ENCODE data around the gene NAT9.

NAT9 gene

GRCh38 chr17:74759941-74760340 lies 16.2 kb downstream of the NAT9 start:
- H3K4me3 ChIP-seq (ENCODE audit: low read depth, low read length), result no peak overlapping the region
- H2AFZ ChIP-seq (ENCODE audit: low read length, unreplicated experiment), result no peak overlapping the region
- H3K79me2 ChIP-seq (ENCODE audit: control insufficient read depth, insufficient read depth, low read length, unreplicated experiment), result no peaks in the 10 kb centered on the region
- no peak overlapping the region for H3K27ac ChIP-seq (ENCODE audit: low read depth, low read length)
- H3K27me3 ChIP-seq (ENCODE audit: insufficient read depth, low read length), result no peaks in the 10 kb centered on the region
- no peaks in the 10 kb centered on the region for H3K36me3 ChIP-seq (ENCODE audit: insufficient read depth, low read length)
- H3K4me1 ChIP-seq (ENCODE audit: control insufficient read depth, insufficient read depth, low read length, unreplicated experiment), result peaks cover 25% of the 10 kb centered on the region

- no peak overlapping the region for H3K27ac ChIP-seq (ENCODE audit: low read depth, low read length)
- H3K27me3 ChIP-seq (ENCODE audit: insufficient read depth, low read length), result no peaks in the 10 kb centered on the region
- no peak overlapping the region for H2AFZ ChIP-seq (ENCODE audit: low read length, unreplicated experiment)
- H3K4me3 ChIP-seq (ENCODE audit: low read depth, low read length), result no peak overlapping the region
- H3K36me3 ChIP-seq (ENCODE audit: insufficient read depth, low read length), result no peaks in the 10 kb centered on the region
- no peaks in the 10 kb centered on the region for H3K79me2 ChIP-seq (ENCODE audit: control insufficient read depth, insufficient read depth, low read length, unreplicated experiment)
- peaks cover 25% of the 10 kb centered on the region for H3K4me1 ChIP-seq (ENCODE audit: control insufficient read depth, insufficient read depth, low read length, unreplicated experiment)
These were observed 16.8 kb downstream of the NAT9 start for GRCh38 chr17:74759243-74759801.

GRCh38 chr17:74758848-74759168 lies 17.3 kb downstream of the NAT9 start:
- H3K36me3 ChIP-seq (ENCODE audit: insufficient read depth, low read length), result no peaks in the 10 kb centered on the region
- H3K4me3 ChIP-seq (ENCODE audit: low read depth, low read length), result no peak overlapping the region
- no peak overlapping the region for H3K27ac ChIP-seq (ENCODE audit: low read depth, low read length)
- peaks cover 25% of the 10 kb centered on the region for H3K4me1 ChIP-seq (ENCODE audit: control insufficient read depth, insufficient read depth, low read length, unreplicated experiment)
- no peaks in the 10 kb centered on the region for H3K79me2 ChIP-seq (ENCODE audit: control insufficient read depth, insufficient read depth, low read length, unreplicated experiment)
- H2AFZ ChIP-seq (ENCODE audit: low read length, unreplicated experiment), result no peak overlapping the region
- H3K27me3 ChIP-seq (ENCODE audit: insufficient read depth, low read length), result no peaks in the 10 kb centered on the region

GRCh38 chr17:74757931-74758847 lies 18.0 kb downstream of the NAT9 start:
- Histone ChIP-seq H3K27ac (ENCODE audit: low read depth, low read length) (no peak overlapping the region), H3K27me3 (ENCODE audit: insufficient read depth, low read length) (no peaks in the 10 kb centered on the region), H3K36me3 (ENCODE audit: insufficient read depth, low read length) (no peaks in the 10 kb centered on the region), H3K4me1 (ENCODE audit: control insufficient read depth, insufficient read depth, low read length, unreplicated experiment) (peaks cover 25% of the 10 kb centered on the region), H3K79me2 (ENCODE audit: control insufficient read depth, insufficient read depth, low read length, unreplicated experiment) (no peaks in the 10 kb centered on the region), H3K4me3 (ENCODE audit: low read depth, low read length) (no peak overlapping the region), H2AFZ (ENCODE audit: low read length, unreplicated experiment) (no peak overlapping the region)

GRCh38 chr17:74757502-74757901 lies 18.6 kb downstream of the NAT9 start:
- Histone ChIP-seq H3K79me2 (ENCODE audit: control insufficient read depth, insufficient read depth, low read length, unreplicated experiment) (no peaks in the 10 kb centered on the region), H3K4me3 (ENCODE audit: low read depth, low read length) (no peak overlapping the region), H3K36me3 (ENCODE audit: insufficient read depth, low read length) (no peaks in the 10 kb centered on the region), H3K27ac (ENCODE audit: low read depth, low read length) (no peak overlapping the region), H2AFZ (ENCODE audit: low read length, unreplicated experiment) (no peak overlapping the region), H3K4me1 (ENCODE audit: control insufficient read depth, insufficient read depth, low read length, unreplicated experiment) (peaks cover 25% of the 10 kb centered on the region), H3K27me3 (ENCODE audit: insufficient read depth, low read length) (no peaks in the 10 kb centered on the region)

- Histone ChIP-seq H3K4me1 (ENCODE audit: control insufficient read depth, insufficient read depth, low read length, unreplicated experiment) (peaks cover 25% of the 10 kb centered on the region), H3K4me3 (ENCODE audit: low read depth, low read length) (no peak overlapping the region), H2AFZ (ENCODE audit: low read length, unreplicated experiment) (no peak overlapping the region), H3K79me2 (ENCODE audit: control insufficient read depth, insufficient read depth, low read length, unreplicated experiment) (no peaks in the 10 kb centered on the region), H3K27me3 (ENCODE audit: insufficient read depth, low read length) (no peaks in the 10 kb centered on the region), H3K27ac (ENCODE audit: low read depth, low read length) (no peak overlapping the region), H3K36me3 (ENCODE audit: insufficient read depth, low read length) (no peaks in the 10 kb centered on the region)
These were observed 19.3 kb downstream of the NAT9 start for GRCh38 chr17:74756891-74757290.

- Histone ChIP-seq H3K79me2 (ENCODE audit: control insufficient read depth, insufficient read depth, low read length, unreplicated experiment) (no peaks in the 10 kb centered on the region), H3K27ac (ENCODE audit: low read depth, low read length) (no peak overlapping the region), H3K4me3 (ENCODE audit: low read depth, low read length) (no peak overlapping the region), H3K27me3 (ENCODE audit: insufficient read depth, low read length) (no peaks in the 10 kb centered on the region), H3K36me3 (ENCODE audit: insufficient read depth, low read length) (no peaks in the 10 kb centered on the region), H2AFZ (ENCODE audit: low read length, unreplicated experiment) (no peak overlapping the region), H3K4me1 (ENCODE audit: control insufficient read depth, insufficient read depth, low read length, unreplicated experiment) (peaks cover 24% of the 10 kb centered on the region)
These were observed 20.6 kb downstream of the NAT9 start for GRCh38 chr17:74755533-74755932.

- peaks cover 20% of the 10 kb centered on the region for H3K4me1 ChIP-seq (ENCODE audit: control insufficient read depth, insufficient read depth, low read length, unreplicated experiment)
- H3K27ac ChIP-seq (ENCODE audit: low read depth, low read length), result no peak overlapping the region
- H3K79me2 ChIP-seq (ENCODE audit: control insufficient read depth, insufficient read depth, low read length, unreplicated experiment), result no peaks in the 10 kb centered on the region
- H3K27me3 ChIP-seq (ENCODE audit: insufficient read depth, low read length), result peaks cover 5% of the 10 kb centered on the region; the same call in 1 of the 2 replicates
- H2AFZ ChIP-seq (ENCODE audit: low read length, unreplicated experiment), result no peak overlapping the region
- H3K4me3 ChIP-seq (ENCODE audit: low read depth, low read length), result no peak overlapping the region
- H3K36me3 ChIP-seq (ENCODE audit: insufficient read depth, low read length), result no peaks in the 10 kb centered on the region
These were observed 21.3 kb downstream of the NAT9 start for GRCh38 chr17:74754832-74755231.

GRCh38 chr17:74752822-74753401 lies 23.2 kb downstream of the NAT9 start:
- peaks cover 7% of the 10 kb centered on the region for H3K4me1 ChIP-seq (ENCODE audit: control insufficient read depth, insufficient read depth, low read length, unreplicated experiment)
- H3K4me3 ChIP-seq (ENCODE audit: low read depth, low read length), result no peak overlapping the region
- peaks cover 18% of the 10 kb centered on the region for H3K27me3 ChIP-seq (ENCODE audit: insufficient read depth, low read length)
- no peak overlapping the region for H3K27ac ChIP-seq (ENCODE audit: low read depth, low read length)
- no peak overlapping the region for H2AFZ ChIP-seq (ENCODE audit: low read length, unreplicated experiment)
- H3K79me2 ChIP-seq (ENCODE audit: control insufficient read depth, insufficient read depth, low read length, unreplicated experiment), result no peaks in the 10 kb centered on the region
- H3K36me3 ChIP-seq (ENCODE audit: insufficient read depth, low read length), result no peaks in the 10 kb centered on the region

- Histone ChIP-seq H3K27ac (ENCODE audit: low read depth, low read length) (no peak overlapping the region), H3K4me1 (ENCODE audit: control insufficient read depth, insufficient read depth, low read length, unreplicated experiment) (peaks cover 2% of the 10 kb centered on the region), H3K27me3 (ENCODE audit: insufficient read depth, low read length) (peaks cover 18% of the 10 kb centered on the region), H3K4me3 (ENCODE audit: low read depth, low read length) (no peak overlapping the region), H3K36me3 (ENCODE audit: insufficient read depth, low read length) (no peaks in the 10 kb centered on the region), H2AFZ (ENCODE audit: low read length, unreplicated experiment) (no peak overlapping the region), H3K79me2 (ENCODE audit: control insufficient read depth, insufficient read depth, low read length, unreplicated experiment) (no peaks in the 10 kb centered on the region)
These were observed 23.7 kb downstream of the NAT9 start for GRCh38 chr17:74752415-74752814.
